GM21528 (cell line): ENCODE results near the gene HNRNPL.

Experiments
- ATAC-seq: cut with Tn5 transposase; IDR thresholded peaks from one replicate; pipeline ENCODE4 v1.9.1; 2021; ENCODE audit warnings: mild to moderate bottlenecking, moderate library complexity; ENCODE audit not compliant: unreplicated experiment, low FRiP score

The HNRNPL gene

DNA sequence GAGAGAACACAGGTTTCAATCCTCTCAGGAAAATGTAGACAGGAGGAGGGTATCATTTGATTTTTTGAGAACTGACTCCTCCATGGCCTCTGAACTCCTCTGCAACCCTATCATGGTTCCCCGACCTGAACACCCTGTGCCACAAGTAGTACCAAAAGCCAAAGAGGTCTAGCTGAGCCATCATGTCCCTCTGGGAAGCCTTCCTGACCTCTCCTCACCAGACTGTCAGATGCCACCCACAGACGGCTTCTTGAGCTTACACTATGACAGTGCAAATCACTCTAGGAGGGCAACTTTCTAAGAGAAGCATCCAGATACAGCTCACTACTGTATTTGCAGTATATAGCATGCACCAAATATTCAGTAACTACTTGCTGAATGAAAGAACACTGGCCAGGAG is 3.7 kb downstream of the HNRNPL start:
- no peak for ATAC-seq

DNA sequence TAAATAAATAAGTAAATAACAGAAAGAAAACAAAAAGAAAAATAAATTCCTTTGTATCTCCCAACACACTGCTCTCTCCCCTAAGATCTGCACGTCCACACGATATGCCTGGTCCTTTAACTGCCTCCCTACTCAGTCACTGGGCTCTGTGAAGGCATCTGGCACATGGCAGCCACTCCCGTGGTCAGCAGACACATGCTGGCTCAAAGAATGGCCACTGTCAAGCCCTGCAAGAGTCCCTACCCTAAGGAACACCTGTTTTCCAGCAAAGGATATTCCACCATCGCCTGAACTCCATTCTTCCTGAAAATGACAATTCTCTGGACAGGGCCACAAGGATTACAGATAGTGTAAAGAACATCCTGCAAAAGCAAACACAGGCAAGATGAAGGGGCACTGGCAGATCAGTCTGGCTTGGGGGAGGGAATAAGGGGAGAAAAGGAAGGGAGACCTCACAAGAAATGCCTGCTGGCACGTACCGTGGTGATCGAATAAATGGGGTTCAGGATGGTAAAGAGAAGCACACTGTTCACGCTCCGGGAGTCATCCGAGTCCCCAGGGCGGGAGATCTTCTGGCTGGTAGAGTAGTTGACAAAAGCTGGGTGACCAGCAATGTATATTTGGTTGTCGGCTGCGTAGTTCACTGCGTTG is 4.3 kb downstream of the HNRNPL start:
- no peak for ATAC-seq

DNA sequence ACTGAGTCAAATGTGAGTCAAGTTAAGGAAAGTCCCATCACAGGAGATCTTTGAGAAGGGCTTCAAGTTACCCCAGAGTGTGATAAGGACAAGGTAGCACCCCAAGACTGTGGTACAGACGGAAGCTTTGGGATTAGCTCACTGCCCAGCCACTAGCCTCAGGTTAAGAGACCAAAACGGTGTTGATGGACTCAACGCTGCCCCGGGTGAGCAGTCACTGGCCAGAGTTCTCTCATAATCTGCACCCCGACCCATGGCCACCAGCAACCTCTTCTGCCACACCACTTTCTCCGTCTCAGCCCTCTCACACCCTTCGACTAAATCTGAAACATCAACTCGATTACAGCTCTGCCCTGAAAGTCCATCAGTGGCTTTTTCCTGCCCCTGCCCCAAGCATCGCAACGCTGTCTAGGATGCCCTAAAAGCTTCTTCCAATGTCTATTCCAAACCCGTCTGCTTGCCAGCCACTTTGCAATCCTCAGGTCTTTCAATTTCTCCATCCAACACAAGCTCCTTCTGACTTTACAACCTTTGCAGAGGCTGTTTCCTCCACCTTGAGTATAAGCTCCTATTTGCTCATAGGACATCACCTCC is 5.6 kb downstream of the HNRNPL start:
- no peak for ATAC-seq

DNA sequence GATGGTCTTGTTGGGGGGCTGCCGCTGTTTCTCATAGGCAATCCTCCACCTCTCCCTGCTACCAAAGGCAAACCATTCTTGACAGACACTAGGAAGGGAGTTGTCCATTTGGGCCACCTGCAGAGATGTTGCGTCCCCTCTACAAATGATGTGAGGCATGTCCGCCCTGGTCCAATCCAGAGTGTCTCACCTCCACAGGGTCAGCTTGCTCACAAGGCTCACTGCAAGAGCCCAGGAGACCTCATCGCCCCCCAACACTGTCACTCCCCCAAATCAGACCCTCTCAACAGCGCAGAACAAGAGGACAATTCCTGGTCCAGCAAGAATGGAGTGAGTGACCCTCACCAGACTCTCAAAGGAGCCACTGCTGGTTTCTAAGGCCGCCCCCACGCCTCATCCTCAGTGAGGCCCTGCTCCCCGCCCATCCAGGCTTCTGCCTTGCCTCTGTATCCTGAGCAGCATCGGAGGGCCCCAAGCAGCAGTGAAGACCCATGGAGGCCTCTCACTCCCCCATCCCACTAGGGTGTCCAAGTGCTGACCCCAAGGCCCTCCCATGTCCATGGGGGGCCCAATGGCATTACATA is 6.5 kb downstream of the HNRNPL start:
- ATAC-seq = no peak

- ATAC-seq = no peak
Observed at GRCh38 chr19:38842439-38843174, 7.2 kb downstream of the HNRNPL start.

DNA sequence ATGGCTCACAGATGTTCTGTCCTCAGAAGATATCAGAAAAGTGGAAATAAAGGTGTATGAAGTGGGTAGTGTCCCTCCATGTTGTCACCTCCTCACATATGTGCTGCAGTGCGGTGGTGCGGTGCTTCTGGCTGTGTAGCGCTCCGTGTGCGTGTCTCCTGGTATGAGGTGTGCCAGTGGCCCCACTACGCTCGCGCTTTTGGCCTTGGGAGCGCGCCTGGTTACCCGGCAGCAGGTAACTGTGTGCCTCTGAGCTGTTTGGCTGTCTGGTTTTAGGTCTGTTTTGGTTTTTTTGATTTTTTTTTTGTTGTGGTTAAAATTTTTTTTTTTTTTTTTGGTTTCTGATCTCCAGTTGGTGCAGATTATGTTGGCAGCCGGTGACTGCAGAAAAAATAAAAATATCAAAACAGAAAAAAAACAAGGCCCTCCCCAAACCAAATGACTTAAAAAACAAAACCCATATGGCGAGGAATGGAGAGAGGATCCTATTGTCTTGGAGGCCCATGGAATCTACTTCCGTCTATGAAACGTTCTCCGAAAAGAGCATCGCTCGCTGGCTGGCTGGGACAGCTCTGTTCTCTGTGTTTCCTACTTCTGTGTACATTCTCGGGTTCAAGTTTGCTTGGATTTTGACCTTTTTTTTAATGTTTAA is 7.9 kb downstream of the HNRNPL start:
- ATAC-seq = no peak

DNA sequence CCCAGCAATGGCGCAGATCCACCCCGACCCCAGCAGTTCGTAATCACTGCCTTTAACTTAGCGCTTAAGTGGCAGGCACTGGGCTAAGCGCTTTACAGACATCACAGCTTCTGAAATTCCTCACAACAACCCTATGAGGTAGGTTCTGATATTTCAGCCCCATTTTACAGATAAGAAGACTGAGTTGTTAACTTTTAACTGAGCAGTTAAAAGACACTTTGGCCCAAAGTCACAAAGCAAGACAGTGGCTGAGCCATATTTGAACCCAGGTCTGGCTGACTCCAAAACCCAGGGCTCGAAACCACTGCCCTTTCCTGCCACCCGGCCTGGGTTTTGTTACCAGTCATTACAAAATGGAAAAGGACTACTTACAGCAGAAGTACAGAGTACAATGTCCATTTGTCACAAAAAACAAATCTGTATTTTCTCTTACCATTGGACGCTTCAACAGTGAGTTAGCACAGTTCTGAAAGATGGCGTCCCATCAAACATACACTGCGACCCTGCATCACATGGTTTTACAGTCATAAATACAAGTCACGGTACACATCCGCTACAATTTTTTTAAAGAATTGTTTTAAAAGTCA is 8.5 kb downstream of the HNRNPL start:
- ATAC-seq = no peak

GRCh38 chr19:38840583-38840968 is 9.2 kb downstream of the HNRNPL start:
- no peak for ATAC-seq

- no peak for ATAC-seq
Observed at GRCh38 chr19:38839816-38840582, 9.8 kb downstream of the HNRNPL start.

DNA sequence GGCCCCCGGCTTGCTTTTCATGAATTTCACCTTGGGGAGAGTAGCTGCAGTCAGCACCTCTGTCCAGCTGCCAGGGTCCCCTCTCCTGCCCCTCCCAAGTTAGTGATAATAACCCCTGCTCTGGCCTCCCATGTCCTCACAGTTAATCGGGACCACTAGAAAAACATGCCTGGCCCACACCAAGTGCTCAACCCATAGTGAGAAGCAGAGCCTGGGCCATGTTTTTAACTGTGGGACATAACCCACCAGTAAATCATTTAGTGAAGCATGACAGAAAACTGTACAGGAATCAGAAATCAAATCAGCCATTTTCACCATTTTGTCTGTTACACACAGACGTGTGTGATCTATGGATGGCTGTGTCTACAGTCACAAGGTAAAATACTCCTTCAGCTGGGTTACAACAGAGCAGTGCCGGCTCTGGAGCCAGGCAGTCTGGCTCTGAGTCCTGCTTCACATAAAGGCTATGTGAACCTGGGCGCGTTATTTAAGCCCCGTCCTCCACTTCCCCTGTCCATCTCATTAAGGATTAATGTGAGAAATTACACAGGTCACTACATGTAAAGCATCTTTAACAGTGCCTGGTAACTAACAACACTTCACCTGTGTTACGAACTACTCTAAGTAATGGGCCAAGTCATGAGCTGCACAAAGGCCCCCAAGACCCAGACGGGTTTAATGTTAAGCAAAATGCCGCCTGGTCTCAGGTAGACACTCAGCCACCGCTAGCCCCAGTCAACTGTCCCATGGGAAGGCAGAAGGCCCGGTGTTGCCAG is 10.6 kb downstream of the HNRNPL start:
- no peak for ATAC-seq

DNA sequence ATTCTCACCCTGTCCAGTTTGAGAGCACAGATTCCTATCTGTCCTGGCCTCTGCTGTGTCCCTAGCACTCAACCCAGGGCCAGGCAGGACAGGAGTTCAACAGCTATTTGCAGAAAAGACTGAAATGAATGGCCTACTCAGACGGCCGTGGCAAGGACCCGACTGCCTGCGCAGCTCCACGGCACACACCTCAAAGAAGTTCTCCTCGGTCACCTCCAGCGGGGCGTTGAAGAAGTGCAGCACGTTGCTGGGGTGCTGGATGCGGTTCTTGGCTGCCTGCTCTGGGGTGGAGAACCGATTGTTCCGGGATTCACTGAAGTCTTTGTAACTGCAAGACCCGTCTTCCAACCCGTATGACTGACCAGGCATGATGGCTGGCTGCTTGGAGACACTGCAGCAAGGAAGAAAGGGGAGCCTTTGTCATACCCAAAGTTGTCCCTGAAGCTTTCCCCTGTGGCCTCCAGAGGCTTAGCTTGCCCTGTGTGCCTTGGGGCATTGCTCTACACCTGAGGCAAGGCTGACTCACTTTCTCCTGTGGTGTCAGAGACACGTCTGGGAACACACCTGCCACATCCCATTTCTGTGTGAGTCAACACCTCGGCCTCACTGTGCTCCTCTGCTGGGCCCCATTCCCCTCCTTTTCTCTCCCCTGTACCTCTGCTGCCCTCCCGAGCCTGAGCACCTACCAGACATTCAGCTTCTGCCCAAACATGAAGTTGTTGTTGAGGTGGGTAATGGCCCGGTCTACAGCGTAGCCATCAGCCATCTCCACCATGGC is 11.4 kb downstream of the HNRNPL start:
- no peak for ATAC-seq

DNA sequence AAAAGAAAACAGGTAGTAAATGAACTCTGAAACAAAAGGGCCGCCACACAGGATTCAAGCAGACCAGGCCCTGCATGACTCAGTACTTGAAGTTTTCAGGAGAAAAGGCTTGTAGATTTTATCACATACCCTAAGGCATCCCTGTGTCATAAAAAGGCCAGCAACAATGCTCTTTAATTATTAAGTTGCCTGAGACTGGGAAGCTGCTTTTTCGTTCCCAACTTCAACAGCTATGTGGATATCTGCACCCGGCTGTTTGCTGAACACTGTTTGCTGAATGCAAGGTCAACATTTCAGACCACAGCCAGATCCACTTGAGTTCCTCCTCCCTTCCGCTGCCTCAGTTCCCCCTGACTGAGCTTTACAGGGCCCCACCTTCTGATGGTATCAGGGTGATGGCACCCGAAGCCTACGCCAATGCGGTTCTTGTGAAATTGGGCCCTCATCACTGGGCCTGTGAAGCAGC is 12.1 kb downstream of the HNRNPL start:
- no peak for ATAC-seq

DNA sequence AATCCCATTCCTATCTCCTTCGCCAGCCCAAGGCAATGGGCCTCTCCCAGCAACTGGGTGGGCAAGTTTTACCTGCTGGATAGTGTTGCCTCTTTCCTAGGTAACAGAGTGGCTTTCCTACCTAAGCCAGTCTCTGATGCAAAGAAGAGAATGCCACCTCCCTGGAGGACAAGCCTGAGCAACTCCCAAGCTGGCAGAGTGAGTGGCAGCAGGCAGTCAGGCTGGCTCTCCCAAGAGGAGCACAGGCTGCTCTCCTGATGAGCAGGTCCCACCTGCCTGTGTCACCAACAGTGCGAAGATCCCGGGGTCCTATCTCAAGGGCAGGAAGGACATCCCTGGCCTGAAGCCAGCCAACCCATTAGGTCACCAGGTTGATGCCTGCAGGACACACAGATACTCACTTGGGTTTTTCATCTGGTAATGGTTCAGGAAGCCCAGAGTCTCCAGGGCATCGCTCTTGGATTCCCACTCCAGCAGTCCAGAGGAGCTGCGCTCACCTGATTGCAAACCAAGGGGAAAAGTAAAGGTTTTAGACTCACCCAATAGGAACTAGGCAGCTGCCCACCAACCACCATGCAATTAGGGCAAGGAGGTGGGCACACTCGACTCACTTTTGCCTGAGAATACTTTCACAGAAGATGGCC is 12.7 kb downstream of the HNRNPL start:
- no peak for ATAC-seq

DNA sequence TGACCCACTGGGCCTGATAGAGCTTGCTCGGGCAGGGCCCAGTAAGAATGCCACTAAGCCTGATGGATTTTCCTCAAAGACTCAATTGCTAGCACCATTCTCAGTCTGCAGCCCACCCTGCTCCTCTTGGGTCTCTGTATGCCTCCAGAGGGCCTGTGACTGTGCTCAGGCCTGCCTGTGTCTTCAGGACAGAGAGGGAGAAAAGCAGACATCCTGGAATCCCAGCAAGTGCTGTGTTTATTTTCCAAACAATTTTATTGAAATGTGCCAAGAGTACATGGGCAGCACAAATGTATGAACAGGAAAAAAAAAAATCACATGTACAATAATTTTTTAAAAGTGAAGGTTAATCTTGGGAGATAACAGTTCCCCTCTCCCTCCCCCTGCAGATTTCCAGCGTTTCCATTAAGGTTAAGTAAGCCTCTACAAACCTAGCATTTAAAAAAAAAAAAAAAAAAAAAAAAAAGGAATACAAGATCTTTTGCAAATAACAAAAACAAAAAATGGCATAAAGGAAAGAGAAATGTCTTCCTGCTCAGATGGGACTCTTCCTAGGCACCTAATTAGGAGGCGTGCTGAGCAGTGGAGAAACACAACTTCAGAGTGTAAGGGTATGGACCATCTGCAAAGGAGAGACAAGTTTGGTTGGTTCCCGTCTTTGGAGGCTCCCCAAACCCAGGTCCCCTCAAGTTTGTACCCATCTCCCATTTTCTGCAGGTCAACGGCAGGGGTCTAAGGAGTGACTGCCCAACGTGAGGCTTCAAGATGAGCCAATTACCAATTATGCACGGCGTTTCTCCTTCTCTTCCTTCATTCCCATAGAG is 13.4 kb downstream of the HNRNPL start:
- no peak for ATAC-seq

- ATAC-seq = no peak
Observed at GRCh38 chr19:38834590-38834989, 15.2 kb downstream of the HNRNPL start.

DNA sequence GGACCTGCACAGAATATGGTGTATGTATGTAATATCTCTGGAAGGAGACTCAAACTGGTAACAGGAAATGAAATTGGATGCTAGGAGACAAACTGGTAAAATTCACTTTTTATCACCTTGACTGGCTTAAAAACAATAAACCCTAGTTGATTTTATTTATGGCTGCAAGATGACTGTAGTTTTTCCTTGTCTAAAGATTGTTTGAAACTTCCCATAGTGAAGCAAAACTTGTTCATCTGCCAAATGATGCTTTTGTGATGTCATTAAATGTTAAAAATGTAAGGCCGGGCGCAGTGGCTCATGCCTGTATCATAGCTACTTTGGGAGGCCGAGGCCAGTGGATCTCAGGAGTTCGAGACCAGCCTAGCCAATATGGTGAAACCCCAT is 15.7 kb downstream of the HNRNPL start:
- ATAC-seq = no peak

DNA sequence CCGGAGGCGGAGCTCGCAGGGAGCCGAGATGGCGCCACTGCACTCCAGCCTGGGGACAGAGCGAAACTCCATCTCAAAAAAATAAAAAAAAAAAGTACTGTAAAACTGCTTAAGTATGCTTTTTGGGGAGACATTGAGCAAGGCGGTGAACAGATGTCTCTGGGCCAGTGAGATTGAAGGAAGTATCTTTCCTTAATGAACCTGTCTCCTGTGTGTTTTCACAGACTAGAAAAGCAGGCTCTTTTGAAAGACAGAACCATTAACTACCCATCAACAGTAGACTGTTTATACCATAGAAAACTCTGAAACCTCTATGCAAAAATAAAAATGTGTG is 16.7 kb downstream of the HNRNPL start:
- no peak for ATAC-seq
